ENCODE data around the gene IL25.
"Not testable (repeated sequence)": the region's sequence is repeated elsewhere in the genome, so short reads cannot be mapped to it uniquely, and the experiment has no call there.

GRCh38 chr14:23425798-23426197, 53.2 kb downstream of the IL25 start:
- not testable (repeated sequence) for TF ChIP-seq CTCF, POLR2AphosphoS5, EP300, POLR2A (IDR thresholded peaks at IDR 0.05)

Measured in upper lobe of left lung (tissue), 4 donors.